ENCODE data around the gene AGAP1.
"Not testable (repeated sequence)": the region's sequence is repeated elsewhere in the genome, so short reads cannot be mapped to it uniquely, and the experiment has no call there.

The AGAP1 gene

DNA sequence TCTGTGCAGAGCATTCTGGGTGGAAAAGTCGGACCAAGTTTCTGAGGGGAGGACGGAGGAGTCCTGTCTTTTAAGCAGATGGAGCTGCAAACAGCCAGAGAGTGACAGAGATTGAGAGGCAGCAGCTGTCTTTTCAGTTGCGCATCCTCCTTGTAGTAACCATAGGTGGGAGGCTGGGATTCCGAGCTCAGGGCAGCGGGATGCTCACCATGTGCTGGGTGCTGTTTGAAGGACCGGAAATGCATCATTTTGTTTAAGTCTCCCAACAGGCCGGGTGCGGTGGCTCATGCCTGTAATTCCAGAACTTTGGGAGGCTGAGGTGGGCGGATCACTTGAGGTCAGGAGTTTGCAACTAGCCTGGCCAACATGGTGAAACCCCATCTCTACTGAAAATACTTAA is 93.4 kb downstream of the AGAP1 start:
- DNase-seq (ENCODE audit: low read depth in 4 of 4, low spot score in 1 of 4) = no peak

DNA sequence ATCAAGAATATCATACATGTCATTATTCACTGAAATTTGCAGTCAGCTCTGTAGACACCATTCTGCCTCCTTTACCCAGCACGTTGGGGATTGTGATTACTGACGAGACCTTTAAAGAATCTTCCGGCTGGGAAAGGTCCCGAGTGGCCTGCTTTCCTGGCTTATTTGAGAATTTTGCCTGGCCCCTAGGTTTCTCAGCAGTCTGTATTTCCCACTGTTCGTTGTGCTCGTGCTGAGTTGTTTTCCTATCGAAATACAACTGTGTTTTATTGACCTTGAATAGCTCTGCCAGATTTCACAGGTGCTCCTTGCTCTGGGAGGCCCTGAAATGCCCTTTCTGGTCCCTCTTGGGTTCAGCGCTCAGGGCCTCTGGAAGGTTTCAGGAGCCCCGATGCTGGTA is 94.9 kb downstream of the AGAP1 start:
- no peak for DNase-seq (ENCODE audit: low read depth in 4 of 4, low spot score in 1 of 4)

DNA sequence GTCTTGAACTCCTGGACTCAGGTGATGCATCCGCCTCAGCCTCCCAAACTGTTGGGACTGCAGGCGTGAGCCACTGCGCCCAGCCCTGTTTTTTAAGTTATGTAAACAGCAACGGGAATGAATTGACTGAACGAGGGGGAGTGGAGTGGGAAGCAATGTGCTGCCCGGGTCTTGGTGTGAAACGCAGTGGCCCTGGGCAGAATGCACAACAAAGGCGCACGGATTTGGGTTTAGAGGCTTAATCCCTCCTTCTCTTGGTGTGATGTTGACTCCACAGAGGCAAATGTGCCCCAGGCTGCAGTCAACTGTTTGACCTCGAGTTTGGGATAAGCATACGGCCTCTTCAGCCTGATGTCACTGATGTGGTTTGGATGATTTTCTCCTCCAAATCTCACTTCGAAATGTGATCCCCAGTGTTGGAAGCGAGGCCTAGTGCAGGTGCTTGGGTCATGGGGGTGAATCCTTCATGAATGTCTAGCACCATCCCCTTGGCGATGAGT is 97.4 kb downstream of the AGAP1 start:
- DNase-seq (ENCODE audit: low read depth in 4 of 4, low spot score in 1 of 4) = no peak

DNA sequence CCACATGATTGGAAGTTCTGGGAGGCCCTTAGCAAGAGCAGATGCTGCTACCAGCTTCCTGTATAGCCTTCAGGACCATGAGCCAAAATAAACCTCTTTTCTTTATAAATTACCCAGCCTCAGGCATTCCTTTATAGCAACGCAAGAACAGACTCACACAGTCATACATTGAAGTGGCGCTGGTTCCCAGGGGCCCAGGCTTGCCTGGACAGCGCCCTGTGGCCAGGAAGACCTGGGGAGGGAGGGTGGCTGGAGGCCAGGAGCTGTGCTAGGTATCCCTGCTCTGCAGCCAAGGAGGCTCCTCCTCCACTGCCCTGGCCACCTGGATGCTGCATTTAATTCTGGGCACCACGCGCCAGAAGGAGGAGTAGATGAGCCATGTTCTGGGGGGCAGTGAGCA is 98.1 kb downstream of the AGAP1 start:
- DNase-seq (ENCODE audit: low read depth in 4 of 4, low spot score in 1 of 4) = no peak

DNA sequence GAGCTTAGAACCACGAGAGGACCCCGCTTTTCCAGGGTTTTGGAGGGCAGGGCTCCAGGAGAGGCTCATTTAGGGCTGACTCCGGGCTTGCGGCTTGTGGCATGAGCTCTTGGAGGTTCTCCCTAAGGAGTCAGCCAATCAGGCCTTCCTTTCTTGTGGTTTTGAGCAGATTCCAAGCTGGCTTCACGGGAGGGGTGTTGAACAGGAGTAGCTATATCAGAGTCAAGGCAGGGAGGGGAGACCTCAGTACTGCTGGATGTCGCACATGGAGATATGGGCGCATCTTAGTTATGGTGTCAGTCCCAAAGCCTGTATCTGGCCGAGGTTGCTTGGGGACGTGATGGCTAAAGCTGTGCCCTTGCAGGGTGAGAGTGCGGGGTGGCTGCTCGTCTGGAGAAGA is 98.6 kb downstream of the AGAP1 start:
- no peak for DNase-seq (ENCODE audit: low read depth in 4 of 4, low spot score in 1 of 4)

DNA sequence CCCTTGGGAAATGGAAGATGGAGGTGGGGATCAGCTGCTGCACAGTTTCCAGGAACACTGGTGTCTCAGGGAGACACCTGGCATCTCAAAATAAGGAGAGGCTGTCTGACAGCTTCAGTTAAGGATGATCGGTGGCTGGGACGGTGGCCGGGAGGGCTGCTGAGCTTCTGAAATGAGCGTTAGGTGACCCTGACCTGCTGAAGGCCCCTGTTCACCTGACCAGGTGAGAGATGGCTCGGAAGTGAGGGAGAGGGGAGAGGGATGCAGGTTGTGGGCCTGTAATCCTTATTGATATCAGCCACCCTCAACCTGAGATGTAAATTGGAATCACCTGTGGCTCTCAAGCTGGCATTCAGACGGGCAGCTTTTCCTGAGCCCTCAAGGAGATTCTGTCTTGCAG is 99.0 kb downstream of the AGAP1 start:
- no peak for DNase-seq (ENCODE audit: low read depth in 4 of 4, low spot score in 1 of 4)

DNA sequence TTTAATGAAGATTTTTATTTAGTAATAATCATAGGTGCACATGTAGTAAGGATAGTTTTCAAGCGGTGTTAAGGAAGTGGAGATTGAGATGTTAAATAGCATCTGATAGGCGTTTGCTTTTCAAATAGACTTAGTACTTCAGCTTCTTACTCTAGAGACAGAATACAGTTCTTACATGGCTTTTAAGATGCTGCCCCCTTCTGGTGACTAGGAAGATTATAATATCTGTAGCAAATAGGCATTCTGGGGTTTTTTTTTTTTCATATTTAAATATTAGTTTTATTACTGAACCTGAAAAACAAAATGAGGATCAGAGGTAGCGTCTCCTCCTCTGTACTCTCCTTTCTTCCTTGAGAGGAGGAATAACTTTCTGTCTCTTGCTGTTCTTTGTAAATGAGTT is 100.2 kb downstream of the AGAP1 start:
- no peak for DNase-seq (ENCODE audit: low read depth in 4 of 4, low spot score in 1 of 4)

DNA sequence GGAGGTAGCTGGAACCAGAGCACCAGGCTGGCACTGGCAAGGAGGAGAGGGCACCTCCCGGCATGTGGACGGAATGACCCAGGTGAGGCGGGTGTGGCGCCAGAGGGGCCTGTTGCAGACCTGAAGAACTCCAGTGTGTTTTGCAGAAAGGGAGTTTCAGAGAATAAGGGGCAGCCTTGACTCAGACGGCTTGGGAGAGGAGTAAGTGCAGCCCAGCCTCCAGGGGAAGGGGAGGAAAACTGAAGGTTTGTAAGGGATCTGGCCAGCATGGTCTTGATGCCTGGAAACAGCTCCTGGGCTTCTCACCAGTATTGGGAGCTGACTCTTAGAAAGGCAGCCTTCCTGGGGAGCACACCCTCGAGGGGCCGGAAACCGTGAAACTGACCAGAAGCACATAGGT is 101.1 kb downstream of the AGAP1 start:
- no peak for DNase-seq (ENCODE audit: low read depth in 4 of 4, low spot score in 1 of 4)

DNA sequence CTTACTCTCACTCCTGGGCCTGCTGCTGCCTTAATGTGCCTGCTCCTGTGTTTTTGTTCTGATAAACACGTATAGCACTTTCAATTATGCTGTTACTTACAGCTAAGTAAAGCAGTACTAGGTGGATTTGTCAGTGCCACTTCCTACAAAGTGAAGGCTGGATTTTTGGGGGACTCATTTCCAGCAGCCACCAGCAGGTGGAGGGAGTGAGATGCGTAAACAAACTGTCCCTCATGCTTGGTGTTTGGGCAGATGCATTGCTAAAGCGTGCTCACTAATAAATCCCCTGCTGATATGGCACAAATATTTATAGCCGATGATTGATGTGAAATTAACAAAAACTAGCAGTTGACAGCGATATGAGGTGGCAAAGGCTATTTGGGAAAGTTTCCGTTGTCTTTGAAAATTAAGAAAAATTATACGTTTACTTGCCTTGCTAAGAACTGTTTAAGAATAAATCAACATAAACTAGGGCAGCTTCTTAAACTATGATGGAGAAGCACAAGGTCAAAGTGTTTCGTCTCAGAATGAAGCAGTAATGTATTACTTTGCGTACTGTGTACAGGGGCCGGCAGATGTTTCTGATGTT is 101.7 kb downstream of the AGAP1 start:
- DNase-seq (ENCODE audit: low read depth in 4 of 4, low spot score in 1 of 4) = peak in 1 of 4 experiments; percentile 13

DNA sequence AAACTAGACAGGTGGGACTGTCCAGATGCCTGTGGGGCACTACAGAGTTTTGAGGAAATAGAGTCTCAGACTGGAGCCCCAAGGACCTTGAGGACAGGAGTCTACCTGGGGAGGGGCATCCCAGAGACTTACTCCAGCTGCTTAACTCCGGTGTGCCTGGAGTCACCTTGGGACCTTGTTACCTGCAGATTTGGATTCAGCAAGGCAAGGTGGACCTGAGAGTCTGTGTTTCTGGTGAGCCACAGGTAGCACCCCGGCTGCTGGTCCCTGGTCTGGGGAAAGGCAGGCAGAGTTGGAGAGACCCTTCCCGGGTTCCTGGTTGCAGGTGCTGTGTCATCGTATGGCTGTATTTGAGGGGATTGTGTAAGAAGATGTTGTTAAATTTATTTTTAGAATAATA is 102.4 kb downstream of the AGAP1 start:
- DNase-seq (ENCODE audit: low read depth in 4 of 4, low spot score in 1 of 4) = no peak

DNA sequence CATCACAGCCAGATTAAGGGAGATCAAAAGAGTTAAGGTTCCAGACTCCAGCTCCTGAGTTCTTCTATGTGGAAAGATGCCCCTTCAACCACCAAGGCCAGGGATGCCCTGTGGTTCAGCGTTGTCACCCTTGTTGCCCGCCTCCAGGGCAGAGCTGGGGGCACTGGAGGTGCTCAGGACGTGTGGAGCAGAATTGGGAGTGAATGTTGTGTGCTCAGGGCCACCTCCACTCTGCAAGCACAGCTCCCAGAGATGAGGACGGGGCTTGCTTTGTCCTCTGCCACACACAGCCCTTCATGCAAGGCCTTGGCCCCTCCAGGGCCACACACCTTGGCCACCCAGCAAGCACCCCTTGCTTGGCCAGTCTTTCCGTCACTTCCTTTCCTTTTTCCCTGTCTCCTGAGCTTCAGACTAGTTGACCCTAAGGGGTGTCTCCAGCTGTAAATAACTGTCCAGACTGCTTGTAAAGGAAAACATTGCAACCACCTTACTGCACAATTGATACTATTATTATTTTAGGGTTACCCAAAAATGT is 103.3 kb downstream of the AGAP1 start:
- DNase-seq (ENCODE audit: low read depth in 4 of 4, low spot score in 1 of 4) = no peak

DNA sequence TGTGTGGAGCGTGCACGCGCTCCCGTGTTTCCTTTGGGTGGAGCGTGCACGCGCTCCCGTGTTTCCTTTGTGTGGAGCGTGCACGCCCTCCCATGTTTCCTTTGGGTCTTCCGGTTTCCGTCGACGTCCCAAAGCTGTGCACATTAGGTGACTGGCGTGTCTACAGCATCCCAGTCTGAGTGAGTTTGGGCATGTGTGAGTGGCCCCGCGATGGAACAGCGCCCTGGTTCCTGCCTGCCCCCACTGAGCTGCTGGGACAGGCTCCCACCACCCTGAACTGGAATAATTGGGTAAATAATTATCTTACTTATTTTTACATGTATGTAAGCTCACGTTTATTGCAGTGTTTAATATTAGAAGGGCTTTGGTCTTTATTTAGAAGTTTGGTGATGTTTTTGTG is 104.2 kb downstream of the AGAP1 start:
- DNase-seq (ENCODE audit: low read depth in 4 of 4, low spot score in 1 of 4) = no peak

DNA sequence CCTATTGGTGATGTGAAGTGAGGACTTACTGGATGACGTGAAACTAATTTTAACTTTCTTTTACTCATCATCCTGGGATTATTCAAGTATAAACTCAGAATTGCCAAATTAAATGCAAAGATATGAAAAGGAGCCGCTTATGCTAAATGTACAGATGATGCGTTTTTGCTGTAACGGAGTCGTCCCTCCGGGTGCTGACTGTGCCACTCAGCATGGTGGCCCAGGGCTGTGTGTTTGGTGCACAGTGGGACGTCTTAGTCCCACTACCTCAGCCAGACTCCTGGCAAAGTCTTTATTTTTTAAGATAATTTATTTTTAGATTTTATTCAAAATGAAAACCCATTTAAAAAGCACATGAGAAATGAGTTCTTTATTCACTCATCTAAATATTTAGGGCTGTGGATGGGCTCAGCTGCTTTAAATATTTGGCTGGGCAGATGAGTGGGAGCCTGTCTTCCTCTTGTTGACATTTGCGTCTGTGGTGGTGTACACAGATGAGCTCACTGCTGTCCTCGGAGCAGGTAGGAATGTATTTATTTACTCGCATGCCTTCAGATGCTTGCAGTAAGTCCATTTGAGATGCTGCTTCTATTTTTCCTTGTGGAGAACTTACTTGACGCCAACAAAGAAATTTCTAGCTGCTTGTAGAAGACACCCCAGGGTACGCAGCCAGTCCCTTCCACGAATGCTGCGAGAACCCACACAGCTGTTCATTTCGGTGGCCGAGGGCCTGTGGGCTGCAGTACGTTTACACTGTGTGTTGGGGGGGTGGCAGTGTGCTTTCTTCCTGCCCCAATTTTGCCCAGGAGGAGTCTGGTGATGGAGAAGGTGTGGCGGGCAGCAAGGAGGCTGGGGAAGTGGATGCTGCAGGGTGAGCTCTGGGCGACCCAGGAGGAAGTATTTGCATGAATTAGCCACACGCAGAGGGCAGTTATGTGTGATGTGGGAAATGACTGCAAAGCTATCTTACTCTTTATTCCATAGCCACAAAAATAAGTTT is 105.0 kb downstream of the AGAP1 start:
- no peak for DNase-seq (ENCODE audit: low read depth in 4 of 4, low spot score in 1 of 4)

DNA sequence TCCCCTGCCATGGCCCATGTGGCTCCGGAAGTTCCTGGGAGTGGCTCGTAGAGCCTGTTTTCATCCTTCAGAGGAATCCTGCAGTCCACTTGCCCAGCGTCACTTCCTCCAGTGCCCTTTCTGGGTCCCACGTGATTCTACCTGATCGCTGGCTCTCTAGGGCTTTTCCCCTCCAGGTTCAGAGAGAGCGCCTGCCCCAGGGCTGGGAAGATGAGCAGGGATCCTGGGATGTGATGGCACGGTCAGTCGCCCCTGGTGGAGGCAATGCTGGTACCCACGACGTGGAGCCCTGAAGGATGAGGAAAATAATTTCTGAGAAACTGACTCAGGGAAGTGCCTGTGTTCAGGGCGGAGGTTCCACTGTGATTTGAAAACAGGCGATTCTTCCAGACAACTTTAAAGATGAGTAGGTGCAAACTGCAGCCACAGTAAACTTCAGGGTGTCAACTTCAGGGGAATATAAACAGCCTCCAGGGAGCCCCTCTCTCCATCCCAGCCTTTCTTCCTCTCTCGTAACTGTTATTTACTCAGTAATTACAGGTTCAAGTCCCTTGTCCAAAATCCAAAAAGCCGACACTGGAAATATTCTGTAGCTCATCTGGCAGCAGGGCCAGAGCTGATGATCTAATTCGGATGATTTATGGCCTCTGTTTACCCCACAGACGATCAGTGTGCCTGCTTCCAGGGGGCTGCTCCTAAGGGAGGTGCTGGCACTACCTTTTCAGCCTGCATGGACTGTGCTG is 105.9 kb downstream of the AGAP1 start:
- no peak for DNase-seq (ENCODE audit: low read depth in 4 of 4, low spot score in 1 of 4)

DNA sequence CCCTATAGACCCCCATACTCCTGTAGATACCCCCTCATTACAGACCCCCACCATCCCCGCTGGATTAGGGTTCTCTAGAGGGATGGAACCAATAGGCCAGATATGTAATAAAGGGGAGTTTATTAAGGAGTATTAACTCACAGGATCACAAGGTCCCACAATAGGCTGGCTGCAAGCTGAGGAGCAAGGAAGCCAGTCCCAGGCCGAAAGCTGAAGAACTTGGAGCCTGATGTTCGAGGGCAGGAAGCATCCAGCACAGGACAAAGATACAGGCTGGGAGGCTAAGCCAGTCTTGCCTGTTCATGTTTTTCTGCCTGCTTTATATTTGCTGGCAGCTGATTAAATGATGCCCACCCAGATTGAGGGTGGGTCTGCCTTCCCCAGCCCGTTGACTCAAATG is 106.6 kb downstream of the AGAP1 start:
- DNase-seq (ENCODE audit: low read depth in 4 of 4, low spot score in 1 of 4) = no peak

DNA sequence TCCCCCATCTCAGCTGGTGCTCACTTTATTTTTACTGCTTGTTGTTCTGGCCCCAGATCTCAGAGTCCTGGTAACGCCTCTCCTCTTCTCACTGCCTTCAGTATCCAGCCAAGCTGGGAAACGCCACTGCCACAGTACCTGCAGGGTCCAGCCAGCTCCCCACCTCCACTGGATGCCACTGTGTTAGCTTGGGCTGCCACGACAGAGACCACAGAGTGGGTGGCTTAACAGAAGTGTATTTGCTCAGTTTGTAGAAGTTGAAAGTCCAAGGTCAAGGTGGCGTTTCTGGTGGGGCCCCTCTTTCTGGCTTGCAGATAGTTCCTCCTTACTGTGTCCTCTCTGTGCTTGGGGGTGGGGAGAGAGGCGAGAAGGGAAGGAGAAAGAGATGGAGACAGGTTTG is 107.1 kb downstream of the AGAP1 start:
- no peak for DNase-seq (ENCODE audit: low read depth in 4 of 4, low spot score in 1 of 4)

DNA sequence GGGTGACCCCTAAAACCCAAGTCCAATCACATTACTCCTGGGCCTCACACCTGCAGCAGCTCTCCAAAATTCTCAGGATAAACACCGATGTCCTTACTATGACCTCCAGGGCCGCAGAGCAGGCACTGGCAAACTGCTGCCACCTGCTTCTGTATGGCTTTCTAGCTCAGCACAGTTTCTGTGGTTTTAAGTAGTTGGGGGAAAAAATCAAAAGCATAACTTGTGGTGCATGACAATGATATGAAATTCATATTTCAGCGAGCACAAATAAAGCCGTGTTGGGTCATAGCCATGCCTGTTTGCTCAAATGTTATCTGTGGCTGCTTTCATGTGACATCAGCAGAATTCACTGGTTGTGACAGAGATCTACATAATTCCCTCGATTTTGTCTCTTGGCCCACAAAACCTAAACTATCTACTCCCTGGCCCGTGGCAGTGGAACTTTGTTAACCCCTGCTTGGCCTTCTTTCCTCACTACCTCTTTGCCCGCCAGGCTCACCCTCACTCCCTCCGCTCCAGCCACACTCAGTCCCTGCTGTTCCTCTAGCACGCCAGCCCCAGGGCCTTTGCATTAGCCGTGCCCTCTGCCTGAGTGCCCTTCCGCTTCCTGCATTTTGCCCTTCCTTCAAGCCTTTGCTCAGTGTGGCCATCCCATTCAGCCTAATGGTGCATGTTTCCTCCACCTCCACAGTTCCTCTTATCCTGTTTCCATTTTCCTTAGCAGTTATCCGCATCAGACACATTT is 108.3 kb downstream of the AGAP1 start:
- DNase-seq (ENCODE audit: low read depth in 4 of 4, low spot score in 1 of 4) = no peak

DNA sequence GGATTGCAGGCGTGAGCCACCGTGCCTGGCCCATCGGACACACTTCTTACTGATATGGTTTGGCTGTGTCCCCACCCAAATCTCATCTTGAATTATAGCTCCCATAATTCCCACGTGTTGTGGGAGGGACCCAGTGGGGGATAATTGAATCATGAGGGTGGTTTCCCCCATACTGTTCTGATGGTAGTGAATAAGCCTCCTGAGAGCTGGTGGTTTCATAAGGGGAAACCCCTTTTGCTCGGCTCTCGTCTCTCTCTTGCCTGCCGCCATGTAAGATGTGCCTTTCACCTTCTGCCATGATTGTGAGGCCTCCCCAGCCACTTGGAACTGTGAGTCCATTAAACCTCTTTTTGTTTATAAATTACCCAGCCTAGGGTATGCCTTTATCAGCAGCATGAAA is 109.1 kb downstream of the AGAP1 start:
- not testable (repeated sequence) for DNase-seq (ENCODE audit: low read depth in 4 of 4, low spot score in 1 of 4)

DNA sequence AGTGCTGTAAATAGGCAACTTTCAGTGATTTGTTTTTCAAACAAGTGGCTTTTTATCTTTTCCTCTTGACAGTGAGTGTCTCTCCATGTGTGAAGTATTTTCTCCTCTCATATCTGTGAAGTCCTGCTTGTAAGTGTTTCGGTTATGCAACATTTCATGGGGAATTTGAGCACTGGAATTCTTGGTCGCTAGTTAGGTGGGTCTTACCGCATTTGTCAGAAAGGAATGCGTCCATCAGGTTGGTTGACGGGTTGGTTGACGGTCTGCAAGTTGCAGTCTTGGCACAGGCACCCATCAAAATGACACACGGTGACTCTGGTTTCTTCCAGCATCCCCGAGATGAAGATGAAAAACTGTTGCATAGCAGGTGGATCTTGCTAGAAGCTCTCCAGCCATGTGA is 109.8 kb downstream of the AGAP1 start:
- no peak for DNase-seq (ENCODE audit: low read depth in 4 of 4, low spot score in 1 of 4)

DNA sequence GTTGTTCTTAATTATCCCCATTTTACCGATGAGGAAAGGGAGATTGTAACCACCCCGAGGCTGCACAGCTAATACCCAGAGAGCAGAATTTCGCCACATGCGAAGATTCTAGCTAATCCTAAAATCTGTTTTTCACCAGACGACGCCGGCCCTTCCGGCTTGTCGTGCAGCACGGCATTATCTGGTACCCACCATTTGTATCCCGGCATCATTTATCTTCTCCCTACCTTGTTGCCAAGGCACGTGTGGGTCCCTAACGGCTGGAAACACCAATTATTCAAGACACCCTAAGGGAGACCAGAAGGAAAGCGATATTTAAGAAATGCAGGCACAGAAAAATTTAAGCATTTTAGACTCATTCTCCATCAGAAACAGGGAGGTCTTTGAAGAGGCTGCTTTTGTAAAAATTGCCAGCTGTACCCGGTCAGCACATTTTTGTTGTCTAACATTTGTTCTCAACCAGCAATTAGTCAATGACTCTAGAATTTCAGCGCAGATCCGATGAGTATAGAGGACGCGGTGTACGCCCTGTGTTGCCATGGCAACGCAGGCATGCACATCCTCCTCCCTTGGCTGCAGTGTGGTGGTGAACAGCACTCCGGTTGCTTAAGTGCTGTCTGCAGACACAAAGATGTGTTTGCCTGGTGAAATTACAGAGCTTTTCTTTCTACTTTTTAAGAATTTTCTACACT is 111.6 kb downstream of the AGAP1 start:
- no peak for DNase-seq (ENCODE audit: low read depth in 4 of 4, low spot score in 1 of 4)
